T-cell (primary cell): ENCODE data around the gene POLR2J3. TPM values are rescaled to one million over a fixed set of nuclear protein-coding genes. Genes with fewer than 3 reads are reported as not detected.
A peak's percentile ranks its signal among the peaks of the same experiment; 100 is the strongest.
"Not testable (repeated sequence)": the region's sequence is repeated elsewhere in the genome, so short reads cannot be mapped to it uniquely, and the experiment has no call there.

ENCODE experiments used
- ATAC-seq, 4 experiments: fragments of 200-7000 bp in 3 of 4; fragments of 150-1000 bp in 1 of 4; cut with Tn5 transposase; replicated peaks in 1 of 4; 1 replicate in 3 of 4; 2 replicates in 1 of 4; pipeline ENCODE4 v1.10.0; 2021; ENCODE audit warnings: moderate library complexity in 3 of 4, mild to moderate bottlenecking in 2 of 4, moderate number of reproducible peaks in 1 of 4
- CTCF ChIA-PET, 2 donors: fragments of 300-600 bp; sonication (Branson Sonifier 250); formaldehyde crosslinking; loops; one replicate each; lab custom pipeline; 2022; ENCODE audit warnings: antibody characterized with exemption in 2 of 2; lab: Charles Lee
- POLR2A ChIA-PET, 2 donors: fragments of 300-600 bp; sonication (Branson Sonifier 250); formaldehyde crosslinking; loops; one replicate each; lab custom pipeline; 2022; ENCODE audit warnings: antibody characterized with exemption in 2 of 2; lab: Charles Lee
- DNase-seq, 35 experiments: peaks; one replicate each; pipeline versions ENCODE4 v3.0.0 to v3.0.0-alpha.2; 2013 to 2023
- H3K27ac ChIP-seq: one replicate; pipeline ENCODE4 v1.5.1; 2013; ENCODE audit warnings: low read length
- H3K27me3 ChIP-seq, 2 experiments: replicated peaks in 1 of 2; 1 replicate in 1 of 2; 2 replicates in 1 of 2; pipeline versions ENCODE4 v1.6.1 to v1.7.0; 2013; ENCODE audit warnings: low read length in 1 of 2, mixed read lengths in 1 of 2; ENCODE audit not compliant: control insufficient read depth in 2 of 2, insufficient read depth in 2 of 2; ENCODE audit errors: extremely low read depth in 1 of 2
- H3K36me3 ChIP-seq, 2 donors: 1 replicate in 1 of 2; 2 replicates in 1 of 2; pipeline versions ENCODE4 v1.6.1 to v1.7.0; 2013; ENCODE audit warnings: low read length in 1 of 2; ENCODE audit not compliant: control insufficient read depth in 2 of 2, insufficient read depth in 1 of 2; ENCODE audit errors: extremely low read depth in 1 of 2
- H3K4me1 ChIP-seq, 2 experiments: 1 replicate in 1 of 2; 2 replicates in 1 of 2; pipeline versions ENCODE4 v1.6.1 to v1.7.0; 2013; ENCODE audit warnings: low read length in 2 of 2, mixed read lengths in 1 of 2; ENCODE audit not compliant: insufficient read depth in 2 of 2, control insufficient read depth in 1 of 2; ENCODE audit errors: extremely low read depth in 1 of 2
- H3K4me3 ChIP-seq, 2 donors: 1 replicate in 1 of 2; 2 replicates in 1 of 2; pipeline versions ENCODE4 v1.5.1 to v1.7.0; 2013; ENCODE audit warnings: mild to moderate bottlenecking in 2 of 2, low read length in 1 of 2, moderate library complexity in 1 of 2; ENCODE audit not compliant: control insufficient read depth in 1 of 2; ENCODE audit errors: extremely low read depth in 1 of 2
- H3K9me3 ChIP-seq: 2 replicates; pipeline ENCODE4 v1.7.0; 2013
- H3K27ac Mint-ChIP-seq, 2 donors: one replicate each; pipeline ENCODE4 v1.8.0; 2020 to 2021; ENCODE audit warnings: mild to moderate bottlenecking in 2 of 2, mixed read lengths in 2 of 2
- H3K27me3 Mint-ChIP-seq, 2 donors: one replicate each; pipeline ENCODE4 v1.8.0; 2021 to 2022; ENCODE audit warnings: mixed read lengths in 2 of 2
- H3K36me3 Mint-ChIP-seq: one replicate; pipeline ENCODE4 v1.8.0; 2021; ENCODE audit warnings: mixed read lengths
- H3K4me1 Mint-ChIP-seq, 3 donors: one replicate each; pipeline ENCODE4 v1.8.0; 2020 to 2022; ENCODE audit warnings: mixed read lengths in 3 of 3, mild to moderate bottlenecking in 1 of 3
- H3K4me3 Mint-ChIP-seq, 3 donors: one replicate each; pipeline ENCODE4 v1.8.0; 2020 to 2022; ENCODE audit warnings: mild to moderate bottlenecking in 3 of 3, mixed read lengths in 3 of 3, moderate library complexity in 3 of 3
- H3K9me3 Mint-ChIP-seq, 3 donors: one replicate each; pipeline ENCODE4 v1.8.0; 2020 to 2022; ENCODE audit warnings: mixed read lengths in 3 of 3
- WGBS: methylation state at CpG from one replicate; pipeline ENCODE4 v1.1.5; 2013; ENCODE audit warnings: missing lambda C conversion rate; ENCODE audit not compliant: insufficient coverage; 5-methylcytosine and 5-hydroxymethylcytosine counted together
- total RNA-seq, 35 experiments: library from RNA in 6 of 35; stranded (reverse) in 6 of 35; fragments of 120-200 nt in 1 of 35; gene quantifications; one replicate each; pipeline versions ENCODE4 v1.2.1 to v1.2.4 and lab custom pipeline; 2013 to 2026

The POLR2J3 gene
- total RNA-seq, 5 donors from 2014 or later (not counting 1 experiment from before 2014, with no cell fraction given): 71.3 to 228 (median 97.5) TPM

GRCh38 chr7:102574607-102575006 is 2.2 kb upstream of the POLR2J3 start:
- H3K27me3 ChIP-seq, H3K4me3 ChIP-seq, H3K9me3 Mint-ChIP-seq, ATAC-seq, POLR2A ChIA-PET, H3K27ac Mint-ChIP-seq, DNase-seq, H3K4me1 Mint-ChIP-seq, H3K27me3 Mint-ChIP-seq, CTCF ChIA-PET, H3K27ac ChIP-seq, H3K4me1 ChIP-seq, H3K36me3 Mint-ChIP-seq, H3K9me3 ChIP-seq, H3K4me3 Mint-ChIP-seq, H3K36me3 ChIP-seq: not testable (repeated sequence)
- no CpG with 5 or more reads among the region's 6 CpGs for WGBS

- H3K9me3 Mint-ChIP-seq, H3K27me3 Mint-ChIP-seq, H3K4me3 Mint-ChIP-seq, H3K4me3 ChIP-seq, H3K4me1 Mint-ChIP-seq, H3K27me3 ChIP-seq, DNase-seq, H3K9me3 ChIP-seq, ATAC-seq, H3K27ac Mint-ChIP-seq, H3K36me3 Mint-ChIP-seq, H3K27ac ChIP-seq, POLR2A ChIA-PET, H3K36me3 ChIP-seq, CTCF ChIA-PET, H3K4me1 ChIP-seq: not testable (repeated sequence)
- WGBS: no CpG with 5 or more reads among the region's 11 CpGs
Observed at GRCh38 chr7:102568620-102569019, 3.8 kb downstream of the POLR2J3 start.

- H3K36me3 Mint-ChIP-seq, H3K4me1 ChIP-seq, H3K27ac ChIP-seq, H3K4me3 Mint-ChIP-seq, H3K27me3 Mint-ChIP-seq, H3K4me1 Mint-ChIP-seq, H3K36me3 ChIP-seq, DNase-seq, H3K27me3 ChIP-seq, CTCF ChIA-PET, H3K9me3 Mint-ChIP-seq, H3K9me3 ChIP-seq, POLR2A ChIA-PET, H3K27ac Mint-ChIP-seq, H3K4me3 ChIP-seq: not testable (repeated sequence)
- WGBS: no CpG with 5 or more reads among the region's 6 CpGs
- peak in 1 of 4 experiments; percentile 22 for ATAC-seq
Observed at GRCh38 chr7:102550808-102551422, 21.5 kb downstream of the POLR2J3 start, which contains the start of gene SPDYE2. SPDYE2 (plus strand) TSS chr7:102551226; CDS start chr7:102553256, 2,030 bp downstream.

DNA sequence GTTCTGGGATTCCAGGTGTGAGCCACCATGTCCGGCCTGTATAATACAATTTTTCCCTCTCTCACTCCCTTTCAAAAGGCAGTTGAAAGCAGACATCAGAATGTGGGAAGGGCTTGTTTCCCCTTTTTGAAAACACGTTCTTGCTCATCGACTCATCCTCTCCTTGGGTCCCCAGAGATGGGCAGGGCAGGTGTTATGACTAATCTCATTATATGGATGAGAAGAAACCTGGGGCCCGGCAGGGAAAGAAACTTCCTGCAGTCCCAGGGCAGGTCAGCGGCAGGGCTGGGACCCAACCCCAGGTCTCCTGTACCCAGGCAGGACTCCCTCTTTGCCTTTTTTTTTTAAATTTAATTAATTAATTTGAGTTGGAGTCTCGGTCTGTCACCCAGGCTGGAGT is 26.0 kb downstream of the POLR2J3 start:
- WGBS: no CpG with 5 or more reads among the region's 6 CpGs
- not testable (repeated sequence) for H3K4me1 ChIP-seq

DNA sequence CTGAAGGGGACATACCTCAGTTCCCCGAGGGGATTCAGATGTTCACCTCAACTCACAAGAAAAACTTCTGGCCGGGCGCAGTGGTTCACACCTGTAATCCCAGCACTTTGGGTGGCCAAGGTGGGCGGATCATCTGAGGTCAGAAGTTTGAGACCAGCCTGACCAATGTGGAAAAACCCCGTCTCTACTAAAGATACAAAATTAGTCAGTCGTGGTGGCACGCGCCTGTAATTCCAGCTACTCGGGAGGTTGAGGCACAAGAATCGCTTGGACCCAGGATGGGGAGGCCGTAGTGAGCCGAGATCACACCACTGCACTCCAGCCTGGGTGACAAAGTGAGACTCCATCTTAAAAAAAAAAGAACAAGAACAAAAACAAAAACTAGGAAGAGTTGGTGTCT is 27.1 kb downstream of the POLR2J3 start:
- H3K4me1 ChIP-seq, H3K27me3 Mint-ChIP-seq, POLR2A ChIA-PET, H3K36me3 Mint-ChIP-seq, H3K9me3 Mint-ChIP-seq, H3K9me3 ChIP-seq, H3K27ac Mint-ChIP-seq, H3K27ac ChIP-seq, ATAC-seq, H3K27me3 ChIP-seq, H3K4me3 Mint-ChIP-seq, H3K36me3 ChIP-seq, H3K4me1 Mint-ChIP-seq, CTCF ChIA-PET, DNase-seq, H3K4me3 ChIP-seq: not testable (repeated sequence)
- no CpG with 5 or more reads among the region's 12 CpGs for WGBS

More for the DNA sequence above, 26.0 kb downstream of the POLR2J3 start:
- ATAC-seq, H3K4me1 Mint-ChIP-seq, H3K36me3 ChIP-seq, H3K27ac Mint-ChIP-seq, H3K27ac ChIP-seq, H3K36me3 Mint-ChIP-seq, CTCF ChIA-PET, DNase-seq, H3K4me3 Mint-ChIP-seq, H3K27me3 ChIP-seq, H3K9me3 Mint-ChIP-seq, H3K9me3 ChIP-seq, POLR2A ChIA-PET, H3K4me3 ChIP-seq, H3K27me3 Mint-ChIP-seq: not testable (repeated sequence)

DNA sequence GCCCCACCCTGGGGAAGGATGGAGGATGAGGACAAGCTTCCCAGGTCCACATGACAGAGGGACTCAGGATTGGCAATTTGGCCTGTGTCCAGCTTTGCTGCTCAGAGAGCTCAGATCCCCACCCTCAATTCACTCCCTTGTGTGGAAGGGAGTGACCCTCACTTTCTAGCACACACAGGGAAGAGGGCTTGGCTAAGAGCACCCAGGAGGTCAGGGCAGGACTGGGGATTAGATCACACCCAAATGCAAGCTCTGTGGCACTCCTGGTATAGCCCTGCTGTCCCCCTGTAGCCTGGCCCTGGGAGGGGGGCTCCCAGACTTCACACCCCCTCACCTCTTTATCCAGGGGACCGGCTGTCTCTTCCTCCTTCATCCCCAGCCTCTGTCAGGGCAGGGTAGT is 28.0 kb downstream of the POLR2J3 start:
- POLR2A ChIA-PET: not testable (repeated sequence)

DNA sequence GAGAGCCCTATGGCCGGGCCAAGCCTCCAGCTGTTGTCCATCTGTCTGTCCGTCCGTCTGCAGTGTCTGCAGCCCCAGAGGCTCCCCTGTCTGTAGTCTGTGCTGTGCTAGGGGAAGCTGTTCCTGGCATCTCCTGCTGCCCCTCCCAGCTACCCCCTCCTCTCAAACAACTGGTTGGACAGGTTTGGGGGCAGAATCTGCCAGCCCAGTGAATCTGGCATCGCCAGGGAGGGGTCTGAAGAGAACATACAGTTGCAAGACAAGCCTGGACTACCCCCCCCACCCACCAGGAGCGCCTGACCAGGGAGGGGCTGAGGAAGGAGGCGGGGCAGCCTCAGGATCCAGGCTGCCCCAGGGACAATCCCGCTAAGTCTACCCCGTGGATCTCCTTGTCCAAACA is 28.8 kb downstream of the POLR2J3 start, which contains the start of gene UPK3BL2:
Gene UPK3BL2 (minus strand): TSS at position 101 of the 400 bp plus-strand sequence. CDS start 60 bp downstream, at position 41.
- H3K36me3 ChIP-seq, H3K4me1 Mint-ChIP-seq, H3K27ac ChIP-seq, H3K36me3 Mint-ChIP-seq, H3K9me3 Mint-ChIP-seq, H3K4me3 ChIP-seq, CTCF ChIA-PET, H3K9me3 ChIP-seq, H3K27me3 Mint-ChIP-seq, POLR2A ChIA-PET, H3K4me3 Mint-ChIP-seq, H3K27me3 ChIP-seq, DNase-seq, H3K4me1 ChIP-seq, H3K27ac Mint-ChIP-seq, ATAC-seq: not testable (repeated sequence)
- WGBS: no CpG with 5 or more reads among the region's 8 CpGs

More for the DNA sequence above, 28.0 kb downstream of the POLR2J3 start:
- H3K4me1 Mint-ChIP-seq, H3K36me3 ChIP-seq, H3K9me3 Mint-ChIP-seq, H3K27me3 Mint-ChIP-seq, H3K4me3 Mint-ChIP-seq, H3K9me3 ChIP-seq, H3K27me3 ChIP-seq, DNase-seq, H3K36me3 Mint-ChIP-seq, CTCF ChIA-PET, H3K4me3 ChIP-seq, H3K4me1 ChIP-seq, ATAC-seq, H3K27ac ChIP-seq, H3K27ac Mint-ChIP-seq: not testable (repeated sequence)
- WGBS: no CpG with 5 or more reads among the region's 1 CpG
